Tibial artery (tissue), 4 donors: Measurements from ENCODE around the gene A1CF.
"Not testable (repeated sequence)": the region's sequence is repeated elsewhere in the genome, so short reads cannot be mapped to it uniquely, and the experiment has no call there.

Experiments
- DNase-seq, 2 donors: peaks; one replicate each; pipeline ENCODE4 v3.0.0-alpha.2; 2019
- H3K27ac ChIP-seq, 2 donors: fragments of 200-600 bp; sonication (generic) in 1 of 2; 1 replicate in 1 of 2; 2 replicates in 1 of 2; pipeline ENCODE4 v1.5.1; 2018 to 2019; ENCODE audit warnings: mild to moderate bottlenecking in 1 of 2
- H3K27me3 ChIP-seq, 2 donors: fragments of 200-600 bp; sonication (generic) in 1 of 2; one replicate each; pipeline versions ENCODE4 v1.5.1 to v1.6.0; 2016 to 2019
- H3K36me3 ChIP-seq, 3 donors: fragments of 200-600 bp; sonication (generic) in 2 of 3; one replicate each; pipeline ENCODE4 v1.5.1; 2016 to 2019; ENCODE audit warnings: mild to moderate bottlenecking in 2 of 3
- H3K4me1 ChIP-seq, 4 donors: fragments of 200-600 bp; sonication (generic) in 2 of 4; 1 replicate in 3 of 4; 2 replicates in 1 of 4; pipeline ENCODE4 v1.5.1; 2016 to 2019
- H3K4me3 ChIP-seq, 2 donors: fragments of 200-600 bp; sonication (generic) in 1 of 2; 1 replicate in 1 of 2; 2 replicates in 1 of 2; pipeline ENCODE4 v1.5.1; 2018 to 2019; ENCODE audit warnings: mild to moderate bottlenecking in 2 of 2
- H3K9me3 ChIP-seq, 3 donors: fragments of 200-600 bp; sonication (generic) in 1 of 3; one replicate each; pipeline ENCODE4 v1.5.1; 2016 to 2019
- CTCF ChIP-seq, 2 experiments: fragments of 200-600 bp in 1 of 2; fragments of 450-650 bp in 1 of 2; IDR thresholded peaks; one replicate each; pipeline ENCODE4 v1.5.1; 2017 to 2019; ENCODE audit warnings: antibody characterized with exemption in 2 of 2, mild to moderate bottlenecking in 1 of 2, moderate library complexity in 1 of 2
- intact Hi-C: fragments of 100-400 bp; cut with DNase I; formaldehyde crosslinking; loops from one replicate; pipeline ENCODE4 v1.15.0; 2023; ENCODE audit warnings: low total_unique reads

Gene A1CF

GRCh38 chr10:50885097-50885859 lies at the start of gene A1CF:
TSS of gene A1CF (minus strand) at chr10:50885627. CDS start at chr10:50859940, 25,687 bp downstream.
- Histone ChIP-seq H3K27ac (no peak within 1 kb of the TSS), H3K36me3 (no peaks in the 10 kb centered on the region), H3K9me3 (no peaks in the 10 kb centered on the region), H3K4me1 (no peaks in the 10 kb centered on the region), H3K4me3 (no peak within 1 kb of the TSS), H3K27me3 (peaks cover 0 to 9% of the 10 kb centered on the region in 2 donors)
- no peak for TF ChIP-seq CTCF (IDR thresholded peaks at IDR 0.05)
- no peak for DNase-seq
- intact Hi-C loops = no loop called here

GRCh38 chr10:50931948-50932431 lies 46.6 kb upstream of the A1CF start:
- H3K4me1 ChIP-seq = no peaks in the 10 kb centered on the region
- intact Hi-C loops = no loop called here
- no peak for DNase-seq
- no peaks in the 10 kb centered on the region for H3K9me3 ChIP-seq
- no peak overlapping the region for H3K27ac ChIP-seq
- TF ChIP-seq CTCF (IDR thresholded peaks at IDR 0.05) = no peak
- no peak overlapping the region for H3K4me3 ChIP-seq
- H3K36me3 ChIP-seq = no peaks in the 10 kb centered on the region
- H3K27me3 ChIP-seq = peaks cover 0 to 5% of the 10 kb centered on the region in 2 donors

- Histone ChIP-seq H3K4me3 (no peak overlapping the region), H3K9me3 (no peaks in the 10 kb centered on the region), H3K4me1 (no peaks in the 10 kb centered on the region), H3K27me3 (peaks cover 0 to 5% of the 10 kb centered on the region in 2 donors), H3K36me3 (no peaks in the 10 kb centered on the region), H3K27ac (no peak overlapping the region)
- DNase-seq = no peak
- intact Hi-C loops = no loop called here
- no peak for TF ChIP-seq CTCF (IDR thresholded peaks at IDR 0.05)
Observed at GRCh38 chr10:50929670-50930069, 44.2 kb upstream of the A1CF start.

- H3K27me3 ChIP-seq = no peaks in the 10 kb centered on the region
- H3K4me1 ChIP-seq = no peaks in the 10 kb centered on the region
- no peaks in the 10 kb centered on the region for H3K36me3 ChIP-seq
- intact Hi-C loops = no loop called here
- no peak overlapping the region for H3K27ac ChIP-seq
- H3K4me3 ChIP-seq = no peak overlapping the region
- no peak for TF ChIP-seq CTCF (IDR thresholded peaks at IDR 0.05)
- H3K9me3 ChIP-seq = peaks cover 0 to 6% (median 5%) of the 10 kb centered on the region in 3 donors
- DNase-seq = no peak
Observed at GRCh38 chr10:50928190-50928552, 42.7 kb upstream of the A1CF start.

GRCh38 chr10:50927522-50928189 lies 42.2 kb upstream of the A1CF start:
- no peak for TF ChIP-seq CTCF (IDR thresholded peaks at IDR 0.05)
- Histone ChIP-seq H3K27me3 (no peaks in the 10 kb centered on the region), H3K27ac (no peak overlapping the region), H3K4me1 (no peaks in the 10 kb centered on the region), H3K9me3 (peaks cover 0 to 6% (median 6%) of the 10 kb centered on the region in 3 donors), H3K36me3 (no peaks in the 10 kb centered on the region), H3K4me3 (no peak overlapping the region)
- intact Hi-C loops = no loop called here
- no peak for DNase-seq

GRCh38 chr10:50923471-50923870 lies 38.0 kb upstream of the A1CF start:
- H3K36me3 ChIP-seq, H3K9me3 ChIP-seq, H3K4me3 ChIP-seq, H3K4me1 ChIP-seq, H3K27ac ChIP-seq, H3K27me3 ChIP-seq, DNase-seq, intact Hi-C loops: not testable (repeated sequence)
